GM19023 (cell line): ENCODE measurements around the gene ALKBH4.
A peak's percentile ranks its signal among the peaks of the same experiment; 100 is the strongest.
"Not testable (repeated sequence)": the region's sequence is repeated elsewhere in the genome, so short reads cannot be mapped to it uniquely, and the experiment has no call there.

ENCODE experiments used
- ATAC-seq: cut with Tn5 transposase; IDR thresholded peaks from one replicate; pipeline ENCODE4 v1.9.1; 2021; ENCODE audit warnings: mild to moderate bottlenecking, moderate library complexity; ENCODE audit not compliant: unreplicated experiment

The ALKBH4 gene, protein sequence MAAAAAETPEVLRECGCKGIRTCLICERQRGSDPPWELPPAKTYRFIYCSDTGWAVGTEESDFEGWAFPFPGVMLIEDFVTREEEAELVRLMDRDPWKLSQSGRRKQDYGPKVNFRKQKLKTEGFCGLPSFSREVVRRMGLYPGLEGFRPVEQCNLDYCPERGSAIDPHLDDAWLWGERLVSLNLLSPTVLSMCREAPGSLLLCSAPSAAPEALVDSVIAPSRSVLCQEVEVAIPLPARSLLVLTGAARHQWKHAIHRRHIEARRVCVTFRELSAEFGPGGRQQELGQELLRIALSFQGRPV

DNA sequence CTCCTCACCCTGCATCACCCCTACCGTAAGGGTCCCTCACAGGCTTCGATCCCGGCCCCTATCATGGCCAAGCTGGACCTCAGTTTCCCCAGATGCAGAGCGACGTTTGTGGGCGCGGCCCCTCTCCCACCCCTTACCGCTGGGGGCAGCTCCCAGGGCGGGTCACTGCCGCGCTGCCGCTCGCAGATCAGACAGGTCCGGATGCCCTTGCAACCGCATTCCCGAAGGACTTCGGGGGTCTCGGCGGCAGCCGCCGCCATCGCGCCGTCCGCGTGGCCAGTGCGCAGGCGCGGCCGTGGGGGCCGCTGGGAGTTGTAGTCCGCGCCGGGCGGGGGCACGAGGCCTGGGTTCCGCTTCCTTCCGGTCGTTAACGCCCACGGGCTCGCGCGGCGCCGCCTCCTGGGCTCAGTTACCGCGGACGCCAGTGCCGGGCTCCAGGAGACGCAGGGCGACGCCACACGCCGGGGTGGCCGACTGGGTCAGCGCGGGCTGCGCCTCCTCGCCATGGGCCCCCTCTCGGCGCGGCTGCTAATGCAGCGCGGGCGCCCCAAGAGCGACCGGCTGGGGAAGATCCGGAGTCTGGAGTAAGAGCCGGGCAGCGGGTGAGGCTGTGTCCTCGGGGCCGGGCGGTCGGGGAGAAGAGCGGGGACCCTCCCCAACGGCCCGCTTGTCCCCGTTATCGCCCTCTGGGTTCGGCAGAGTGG lies at the start of gene ALKBH4, which contains the start of gene LRWD1:
Gene ALKBH4 (minus strand): TSS at position 287 of the 704 bp plus-strand sequence. CDS start 27 bp downstream, at position 260.
Gene LRWD1 (plus strand): TSS at position 408 of the 704 bp plus-strand sequence. CDS start 97 bp downstream, at position 505.
- ATAC-seq: peak; percentile 85

DNA sequence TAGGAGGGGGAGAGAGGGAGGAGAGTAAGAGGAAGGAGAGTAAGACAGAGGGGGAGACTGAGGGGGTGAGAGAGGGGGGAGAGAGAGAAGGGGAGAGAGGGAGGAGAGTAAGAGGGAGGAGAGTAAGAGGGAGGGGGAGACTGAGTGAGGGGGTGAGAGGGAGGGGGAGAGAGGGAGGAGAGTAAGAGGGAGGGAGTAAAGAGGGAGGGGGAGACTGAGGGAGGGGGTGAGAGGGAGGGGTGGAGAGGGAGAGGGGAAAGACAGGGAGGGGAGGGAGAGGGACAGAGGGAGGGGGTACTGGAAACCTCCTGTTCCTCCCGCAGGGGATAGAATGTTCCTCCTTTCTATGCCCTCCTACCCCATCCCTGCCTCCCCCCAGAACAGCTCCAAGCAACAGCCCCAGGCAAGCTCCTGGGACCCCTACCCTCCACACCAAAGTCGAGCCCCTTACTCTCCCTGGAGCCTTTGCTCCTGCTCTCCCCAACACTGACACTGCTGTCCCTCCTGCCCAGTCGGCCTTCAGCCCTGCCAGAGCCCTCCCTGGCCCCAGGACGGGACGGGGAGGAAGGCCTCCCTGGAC lies 48.1 kb upstream of the ALKBH4 start:
- not testable (repeated sequence) for ATAC-seq

DNA sequence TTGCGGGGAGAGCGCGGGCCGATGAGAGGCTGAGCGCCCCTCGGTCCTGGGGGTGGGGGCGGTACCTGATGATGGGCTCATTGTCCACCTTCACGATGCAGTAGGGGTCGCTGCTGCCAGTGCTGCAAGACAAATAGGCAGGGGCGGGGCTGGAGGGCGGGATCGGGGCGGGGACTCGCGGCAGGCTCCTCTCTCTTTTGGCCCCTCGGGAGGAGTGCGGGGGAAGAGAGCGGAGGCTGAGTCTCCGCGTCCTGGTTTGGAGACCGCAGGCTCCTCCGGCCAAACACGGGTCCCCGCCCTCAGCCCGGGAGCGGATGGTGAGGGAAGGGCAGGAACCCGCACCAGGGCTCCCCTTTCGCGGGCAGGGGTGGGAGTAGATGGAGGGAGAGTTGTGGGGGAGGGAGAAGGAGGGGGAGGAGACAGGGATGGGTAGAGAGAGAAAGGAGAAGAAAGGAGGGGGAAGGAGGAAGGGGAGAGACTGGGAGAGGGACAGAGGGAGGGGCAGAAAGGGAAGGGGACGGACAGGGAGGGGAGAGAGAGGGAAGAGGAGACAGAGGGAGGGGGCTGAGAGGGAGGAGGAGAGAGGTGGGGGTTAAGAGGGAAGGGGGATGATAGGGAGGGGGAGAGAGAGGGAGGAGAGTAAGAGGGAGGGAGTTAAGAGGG lies 47.3 kb upstream of the ALKBH4 start:
- ATAC-seq: peak; percentile 31

DNA sequence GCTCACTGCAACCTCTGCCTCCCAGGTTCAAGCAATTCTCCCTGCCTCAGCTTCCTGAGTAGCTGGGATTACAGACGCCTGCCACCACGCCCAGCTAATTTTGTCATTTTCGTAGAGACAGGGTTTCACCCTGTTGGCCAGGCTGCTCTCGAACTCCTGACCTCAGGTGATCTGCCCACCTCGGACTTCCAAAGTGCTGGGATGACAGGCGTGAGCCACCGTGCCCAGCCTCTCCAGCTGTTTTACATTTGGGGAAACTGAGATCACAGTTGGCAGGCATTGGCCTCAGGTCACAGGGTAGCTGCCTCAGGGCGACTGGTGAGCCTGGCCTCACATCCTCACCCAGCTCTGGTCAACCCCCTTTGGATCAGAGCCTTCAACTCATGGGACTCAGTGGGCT lies 45.9 kb upstream of the ALKBH4 start:
- ATAC-seq: not testable (repeated sequence)

DNA sequence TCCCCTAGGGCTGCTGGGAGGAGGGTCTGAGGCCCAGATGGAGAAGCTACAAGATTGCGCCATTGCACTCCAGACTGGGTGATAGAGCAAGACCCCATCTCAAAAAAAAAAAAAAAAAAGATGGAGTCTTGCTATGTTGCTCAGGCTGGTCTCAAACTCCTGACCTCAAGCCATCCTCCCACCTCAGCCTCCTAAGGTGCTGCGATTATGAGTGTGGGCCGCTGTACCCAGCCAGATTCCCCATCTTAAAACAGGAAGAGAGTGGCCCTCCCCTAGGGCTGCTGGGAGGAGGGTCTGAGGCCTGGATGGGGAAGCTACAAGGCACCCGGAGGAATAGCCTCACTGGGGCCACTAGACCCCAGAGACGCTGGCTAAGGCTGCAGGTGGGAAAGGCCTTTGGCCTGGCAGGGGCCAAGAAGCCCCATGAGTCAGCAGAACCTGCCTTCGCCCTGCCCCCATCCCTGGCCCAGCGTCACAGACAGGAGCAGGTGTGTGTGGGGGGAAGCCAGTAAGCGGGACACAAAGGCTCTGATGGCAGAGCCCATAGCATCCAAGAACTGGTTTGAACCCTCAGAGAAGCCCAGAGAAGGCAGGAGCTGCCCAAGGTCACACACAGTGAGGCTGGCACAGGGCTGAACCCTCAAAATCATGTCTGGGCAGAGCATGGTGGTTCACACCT lies 42.9 kb upstream of the ALKBH4 start:
- ATAC-seq: not testable (repeated sequence)

DNA sequence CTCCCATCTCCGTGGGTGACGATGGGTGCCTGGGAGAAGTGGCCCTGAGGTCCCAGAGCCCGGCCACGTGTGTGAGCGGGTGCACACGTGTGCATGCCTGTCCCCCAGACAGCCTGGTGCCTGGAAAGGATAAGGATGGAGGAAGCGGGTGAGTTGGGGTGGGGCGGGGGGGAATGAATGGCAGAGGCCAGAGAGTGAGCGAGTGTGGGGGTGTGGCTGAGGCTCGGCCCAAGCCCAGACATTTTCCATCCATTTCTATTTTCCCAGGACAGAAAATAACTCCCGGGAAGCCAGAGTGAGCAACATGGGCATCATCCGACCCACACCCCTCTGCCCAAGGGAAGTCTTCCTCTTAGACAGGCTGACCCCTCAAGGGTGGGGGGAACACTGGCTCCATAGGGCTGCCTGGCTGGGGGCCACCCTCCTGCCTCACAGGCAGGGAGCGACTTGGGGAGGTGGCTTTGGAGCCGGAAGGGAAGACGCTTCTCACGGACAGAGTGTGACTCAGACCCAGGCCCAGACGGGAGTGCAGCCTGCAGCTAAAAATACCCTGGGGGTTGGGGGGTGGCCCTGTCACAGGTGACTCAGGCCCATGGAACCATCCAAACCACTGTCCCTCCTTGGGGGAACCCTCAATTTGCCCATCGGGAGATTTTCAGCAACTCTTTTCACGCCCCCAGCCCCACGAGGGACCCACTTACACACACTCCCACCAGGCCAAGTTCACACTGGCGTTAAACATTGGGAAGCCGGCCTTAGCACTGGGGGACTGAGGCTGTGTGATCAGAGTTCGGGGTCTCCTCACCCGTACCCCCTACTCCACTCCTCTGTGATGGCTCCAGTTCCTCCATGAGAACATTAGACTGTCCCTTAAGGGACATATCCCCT lies 40.9 kb upstream of the ALKBH4 start:
- not testable (repeated sequence) for ATAC-seq

DNA sequence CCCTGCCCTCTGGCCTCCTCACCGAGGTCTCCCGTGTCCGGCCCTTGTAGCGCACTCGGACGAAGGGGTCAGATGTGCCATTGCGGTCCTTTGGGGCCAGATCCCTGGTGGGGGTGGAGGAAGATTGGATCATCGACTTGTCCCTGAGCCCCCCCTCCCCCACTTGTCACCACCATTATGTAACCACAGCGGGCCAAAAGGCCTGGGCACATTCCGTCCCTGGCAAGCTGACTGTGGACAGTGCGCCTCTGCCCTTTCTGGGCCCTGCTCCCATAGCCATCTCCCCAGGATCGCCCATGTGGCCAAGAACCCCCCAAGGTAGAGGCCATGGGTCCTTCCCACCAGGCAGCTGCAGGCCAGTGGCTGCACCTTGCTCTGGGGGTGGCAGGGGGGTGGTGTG lies 38.5 kb upstream of the ALKBH4 start:
- not testable (repeated sequence) for ATAC-seq

DNA sequence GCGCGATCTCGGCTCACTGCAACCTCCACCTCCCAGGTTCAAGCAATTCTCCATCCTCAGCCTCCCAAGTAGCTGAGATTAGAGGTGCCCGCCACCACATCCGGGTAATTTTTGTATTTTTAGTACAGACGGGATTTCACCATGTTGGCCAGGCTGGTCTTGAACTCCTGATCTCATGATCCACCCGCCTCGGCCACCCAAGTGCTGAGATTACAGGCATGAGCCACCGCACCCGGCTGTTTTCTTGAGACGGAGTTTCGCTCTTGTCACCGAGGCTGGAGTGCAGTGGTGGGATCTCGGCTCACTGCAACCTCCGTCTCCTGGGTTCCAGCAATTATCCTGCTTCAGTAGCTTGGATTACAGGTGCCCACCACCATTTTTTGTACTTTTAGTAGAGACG lies 33.7 kb upstream of the ALKBH4 start:
- ATAC-seq: not testable (repeated sequence)

DNA sequence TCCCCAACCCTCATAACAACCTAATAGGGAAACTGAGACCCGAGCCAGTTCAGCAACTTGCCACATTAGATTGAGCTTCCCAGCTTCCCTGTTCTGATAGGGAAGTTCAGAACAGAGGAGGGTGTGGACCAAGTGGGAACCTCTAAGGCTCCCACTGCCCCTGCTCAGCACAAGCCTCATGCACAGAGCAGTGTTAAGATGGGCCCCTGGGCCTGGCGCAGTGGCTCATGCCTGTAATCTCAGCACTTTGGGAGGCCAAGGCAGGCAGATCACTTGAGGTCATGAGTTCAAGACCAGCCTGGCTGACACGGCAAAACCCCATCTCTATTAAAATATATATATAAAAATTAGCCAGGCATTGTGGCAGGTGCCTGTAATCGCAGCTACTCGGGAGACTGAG lies 32.6 kb upstream of the ALKBH4 start:
- ATAC-seq: not testable (repeated sequence)

DNA sequence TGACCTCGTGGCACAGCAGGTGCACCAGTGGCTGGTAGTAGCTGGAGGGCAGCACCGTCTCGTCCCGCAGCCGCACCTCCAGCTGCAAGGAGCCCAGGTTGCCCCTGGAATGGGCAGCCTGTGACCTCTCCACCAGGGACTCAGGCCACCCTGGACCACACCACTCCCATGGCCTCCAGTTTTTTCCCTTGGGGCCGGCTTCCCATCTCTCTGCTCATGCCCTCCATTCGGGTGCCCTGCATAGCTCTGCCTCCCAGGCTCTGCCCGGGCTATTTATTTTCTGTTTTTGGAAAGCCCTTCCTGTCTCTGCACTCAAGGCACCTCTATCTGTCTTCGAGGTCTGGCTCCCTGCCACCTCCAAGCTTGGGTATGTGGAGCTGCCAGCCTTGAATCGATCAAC lies 32.2 kb upstream of the ALKBH4 start:
- not testable (repeated sequence) for ATAC-seq

DNA sequence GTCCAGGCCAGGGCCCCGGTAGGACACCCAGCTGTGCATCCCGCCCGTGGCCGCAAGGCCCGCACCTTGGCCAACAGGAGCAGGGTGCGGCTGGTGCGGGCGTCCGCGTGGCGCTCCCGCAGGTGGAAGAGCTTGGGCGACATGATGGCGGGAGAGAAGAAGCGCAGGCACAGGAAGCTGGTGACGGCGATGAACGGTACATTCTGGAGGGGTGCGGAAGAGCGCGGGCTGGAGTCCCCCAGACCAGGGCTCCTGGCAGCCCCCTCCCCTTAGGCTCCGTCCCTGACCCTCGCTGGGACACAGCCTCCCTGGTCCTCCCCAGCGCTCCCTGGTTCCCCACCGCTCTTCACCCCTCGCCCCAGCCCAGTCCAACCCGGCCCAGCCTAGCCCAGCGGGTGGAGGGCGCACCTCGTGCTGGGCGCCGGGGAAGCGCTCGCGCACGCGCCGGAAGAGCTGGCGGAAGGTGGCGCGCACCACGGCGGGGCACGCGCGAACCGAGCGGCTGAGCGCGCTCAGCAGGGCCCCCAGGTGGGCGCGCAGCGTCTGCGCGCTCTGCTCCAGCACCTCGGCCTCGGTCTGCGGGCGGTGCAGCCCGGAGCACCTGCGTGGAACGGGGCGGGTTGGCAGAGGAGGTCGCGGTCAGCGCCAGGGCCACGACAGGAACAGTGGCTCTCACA lies 29.9 kb upstream of the ALKBH4 start:
- ATAC-seq: peak; percentile 49

DNA sequence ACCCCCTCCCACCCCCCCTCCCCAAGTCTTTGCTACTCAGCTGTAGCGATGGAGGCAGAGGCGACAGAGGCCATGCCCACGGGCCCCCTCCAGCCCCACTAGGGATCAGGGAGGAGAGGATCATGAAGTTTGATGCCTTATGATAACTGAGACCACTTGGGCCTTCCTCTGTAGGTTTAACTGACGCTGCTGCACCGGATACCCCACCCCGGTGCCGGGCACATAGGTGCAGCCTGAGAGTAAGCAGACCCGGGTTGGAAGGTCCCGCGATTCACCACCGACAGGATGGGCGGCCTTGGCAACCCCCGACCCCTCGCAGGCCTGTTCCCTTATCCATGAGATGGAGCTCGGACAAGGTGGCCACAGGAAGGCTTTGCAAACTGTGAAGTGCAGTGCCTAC lies 29.4 kb upstream of the ALKBH4 start:
- ATAC-seq: not testable (repeated sequence)

DNA sequence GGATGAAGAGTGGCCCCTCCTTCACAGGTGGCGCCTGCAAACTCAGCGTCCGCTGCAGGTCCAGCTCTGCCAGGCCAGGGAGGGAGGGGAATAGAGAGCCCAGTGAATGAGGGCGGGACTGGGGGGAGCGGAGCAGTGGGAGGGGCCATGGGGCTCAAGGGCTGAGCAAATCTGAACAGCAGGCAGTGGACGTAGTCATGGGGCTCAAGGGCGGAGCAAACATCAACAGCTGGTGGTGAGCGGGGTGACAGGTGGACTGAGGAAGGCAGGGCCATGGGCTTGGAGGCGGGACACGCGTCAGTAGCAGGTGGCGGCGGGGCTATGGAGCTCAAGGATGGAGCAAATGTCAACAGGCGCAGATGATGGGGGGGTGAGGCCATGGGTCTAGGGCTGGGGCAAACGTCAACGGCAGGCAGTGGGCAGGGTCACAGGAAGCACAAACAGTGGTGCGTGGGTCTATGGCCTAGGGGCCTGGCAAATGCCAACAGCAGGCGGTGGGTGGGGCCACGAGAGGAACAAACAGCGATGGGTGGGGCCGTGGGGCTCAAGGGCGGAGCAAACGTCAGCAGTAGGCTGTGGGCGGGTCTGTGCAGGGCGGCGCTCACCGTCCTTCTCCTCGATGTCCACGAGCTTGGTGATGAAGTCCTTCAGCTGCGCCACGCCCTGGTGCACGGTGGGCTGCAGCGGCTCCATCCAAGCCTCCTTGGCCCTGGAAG lies 28.7 kb upstream of the ALKBH4 start:
- peak; percentile 38 for ATAC-seq

DNA sequence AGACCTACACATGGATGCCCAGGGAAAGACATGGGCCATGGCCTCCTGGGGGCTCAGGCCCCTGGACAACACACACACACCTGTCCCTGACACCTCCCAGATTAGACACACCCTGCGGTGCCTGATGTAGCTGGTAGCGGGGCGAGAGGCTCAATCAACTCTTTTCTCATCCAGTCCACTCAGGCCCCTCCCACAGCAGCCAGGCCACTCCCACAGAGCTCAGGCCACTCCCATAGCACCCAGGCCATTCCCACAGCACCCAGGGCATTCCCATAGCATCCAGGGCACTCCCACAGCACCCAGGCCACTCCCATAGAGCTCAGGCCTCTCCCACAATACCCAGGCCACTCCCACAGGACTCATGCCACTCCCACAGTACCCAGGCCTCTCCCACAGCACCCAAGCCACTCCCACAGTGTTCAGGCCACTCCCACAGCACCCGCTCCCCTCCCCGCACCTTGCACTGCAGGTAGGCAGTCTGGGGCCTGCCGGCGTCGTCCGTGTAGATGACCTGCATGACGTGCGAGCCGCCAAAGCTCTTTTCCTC lies 25.9 kb upstream of the ALKBH4 start:
- ATAC-seq: peak; percentile 51

DNA sequence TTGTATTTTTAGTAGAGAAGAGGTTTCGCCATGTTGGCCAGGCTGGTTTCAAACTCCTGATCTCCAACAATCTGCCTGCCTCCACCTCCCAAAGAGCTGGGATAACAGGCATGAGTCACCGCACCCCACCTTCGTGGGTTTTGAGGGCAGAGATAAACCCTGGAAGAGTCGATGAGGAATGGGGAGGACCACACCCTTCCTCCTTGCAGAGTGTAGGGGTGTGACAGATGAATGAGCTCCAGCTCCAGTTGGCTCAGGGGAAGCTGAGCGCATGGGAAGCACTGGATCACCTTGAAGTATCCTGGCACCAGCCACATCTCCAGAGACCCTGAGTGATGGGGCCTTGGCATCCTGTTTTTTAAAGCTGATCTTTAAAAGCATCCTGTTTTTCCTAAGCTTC lies 19.7 kb upstream of the ALKBH4 start:
- not testable (repeated sequence) for ATAC-seq

DNA sequence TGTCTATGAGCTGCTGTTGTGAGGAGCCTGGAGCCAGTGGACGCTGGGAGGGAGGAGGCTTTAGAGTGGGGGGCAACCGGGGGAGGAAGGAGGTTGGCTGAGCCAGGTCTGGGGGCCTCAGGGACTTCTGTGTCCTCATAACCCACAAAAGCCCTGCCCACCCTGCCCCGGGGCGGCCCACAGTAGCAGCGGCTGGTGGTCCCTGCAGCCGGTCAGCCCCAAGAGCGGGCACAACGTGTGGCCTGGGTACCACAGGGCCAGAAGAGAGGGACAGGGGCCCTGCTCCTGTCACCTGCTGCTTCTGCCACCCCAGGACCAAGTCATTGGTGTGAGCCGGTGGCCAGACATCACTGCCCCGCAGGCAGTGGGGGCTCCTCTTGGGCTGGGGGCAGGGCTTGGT lies 17.3 kb upstream of the ALKBH4 start:
- ATAC-seq: not testable (repeated sequence)

DNA sequence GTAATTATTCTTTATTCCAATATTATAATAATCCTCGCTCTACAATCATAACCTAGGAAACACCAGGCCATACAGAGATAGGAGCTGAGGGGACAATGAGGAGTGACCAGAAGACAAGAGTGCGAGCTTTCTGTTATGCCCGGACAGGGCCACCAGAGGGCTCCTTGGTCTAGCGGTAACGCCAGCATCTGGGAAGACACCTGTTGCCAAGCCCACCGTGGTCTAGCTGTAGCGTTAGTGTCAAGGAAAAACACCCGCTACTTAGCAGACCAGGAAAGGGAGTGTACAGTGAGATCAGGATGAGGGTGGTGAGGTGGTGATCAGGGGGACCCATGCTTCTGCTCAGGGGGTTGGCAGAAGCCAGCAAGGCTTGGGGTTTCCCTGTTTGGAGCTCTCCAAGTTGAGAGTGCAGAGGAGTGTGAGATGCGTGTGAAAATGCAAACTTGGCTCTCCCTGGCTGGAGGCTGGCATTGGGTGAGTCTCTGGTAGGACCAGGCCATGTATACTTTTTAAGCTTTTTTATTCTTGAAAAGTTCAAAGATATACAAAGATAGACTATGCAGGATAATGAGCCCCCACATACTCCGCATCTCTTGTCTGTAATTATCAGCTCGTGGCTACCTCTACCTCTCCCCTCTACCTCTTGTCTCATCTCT lies 15.4 kb upstream of the ALKBH4 start:
- not testable (repeated sequence) for ATAC-seq

DNA sequence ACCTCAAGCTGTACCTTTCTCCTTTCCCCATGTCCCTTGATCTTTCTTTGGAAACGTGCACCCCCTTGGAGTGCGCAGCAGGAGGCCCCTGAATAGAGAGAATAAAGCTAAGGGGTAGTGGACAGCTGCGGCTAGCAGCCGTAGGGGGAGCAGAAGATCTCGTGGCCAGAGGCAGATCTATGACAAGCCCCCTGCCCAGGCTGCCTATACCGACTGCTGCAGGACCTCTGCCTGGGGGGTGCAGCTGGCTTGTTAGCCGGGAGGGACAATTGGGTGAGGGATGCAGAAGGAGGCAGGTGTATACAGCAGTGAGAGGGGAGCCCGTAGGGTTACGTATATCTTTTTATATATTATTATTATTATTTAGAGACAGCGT lies 14.5 kb upstream of the ALKBH4 start:
- ATAC-seq: peak; percentile 24
